ENCODE data around the gene IDH3G. TPM values are rescaled to one million over a fixed set of nuclear protein-coding genes. Genes with fewer than 3 reads are reported as not detected.
A peak's percentile ranks its signal among the peaks of the same experiment; 100 is the strongest.

Gene IDH3G
- total and polyA plus RNA-seq, 4 donors: 33.3 to 72.5 (median 47.6) TPM

DNA sequence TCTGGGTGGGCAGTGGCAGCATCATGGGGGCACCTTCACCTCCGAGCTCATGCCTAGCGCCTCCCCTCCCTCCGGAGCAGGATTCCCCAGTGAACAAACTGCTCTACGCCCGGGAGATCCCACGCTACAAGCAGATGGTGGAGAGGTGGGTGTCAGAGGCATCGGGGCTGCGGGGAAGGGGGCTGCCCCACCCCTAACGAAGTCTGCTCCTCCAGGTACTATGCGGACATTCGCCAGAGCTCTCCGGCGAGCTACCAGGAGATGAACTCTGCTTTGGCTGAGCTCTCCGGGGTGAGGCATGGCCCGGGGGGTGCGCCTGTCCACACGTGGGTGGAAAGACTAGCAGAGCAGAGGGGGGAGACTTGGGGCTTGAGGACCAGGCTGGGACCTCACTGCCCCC is 16.0 kb downstream of the IDH3G start:
- 64 to 76% methylated on average over 17 of the region's 17 CpGs for WGBS, 2 donors
- Histone ChIP-seq H3K27ac (ENCODE audit: low read depth in 1 of 2, low read length in 2 of 2) (no peak overlapping the region), H3K9me3 (ENCODE audit: control insufficient read depth, low read length) (no peaks in the 10 kb centered on the region), H3K4me1 (ENCODE audit: control insufficient read depth in 1 of 2, insufficient read depth in 2 of 2, low read length in 2 of 2) (no peaks in the 10 kb centered on the region), H3K27me3 (ENCODE audit: control insufficient read depth in 1 of 2, insufficient read depth in 2 of 2, low read length in 1 of 2) (no peaks in the 10 kb centered on the region), H3K36me3 (ENCODE audit: control insufficient read depth in 1 of 2, insufficient read depth in 2 of 2, low read length in 1 of 2) (no peaks in the 10 kb centered on the region), H3K4me3 (ENCODE audit: low read length in 2 of 2) (no peak overlapping the region)
- ATAC-seq (ENCODE audit: low FRiP score) (no peak), DNase-seq (peak in 1 of 2 donors; percentile 37)
- intact Hi-C loops (cut with DNase I): no loop called here

DNA sequence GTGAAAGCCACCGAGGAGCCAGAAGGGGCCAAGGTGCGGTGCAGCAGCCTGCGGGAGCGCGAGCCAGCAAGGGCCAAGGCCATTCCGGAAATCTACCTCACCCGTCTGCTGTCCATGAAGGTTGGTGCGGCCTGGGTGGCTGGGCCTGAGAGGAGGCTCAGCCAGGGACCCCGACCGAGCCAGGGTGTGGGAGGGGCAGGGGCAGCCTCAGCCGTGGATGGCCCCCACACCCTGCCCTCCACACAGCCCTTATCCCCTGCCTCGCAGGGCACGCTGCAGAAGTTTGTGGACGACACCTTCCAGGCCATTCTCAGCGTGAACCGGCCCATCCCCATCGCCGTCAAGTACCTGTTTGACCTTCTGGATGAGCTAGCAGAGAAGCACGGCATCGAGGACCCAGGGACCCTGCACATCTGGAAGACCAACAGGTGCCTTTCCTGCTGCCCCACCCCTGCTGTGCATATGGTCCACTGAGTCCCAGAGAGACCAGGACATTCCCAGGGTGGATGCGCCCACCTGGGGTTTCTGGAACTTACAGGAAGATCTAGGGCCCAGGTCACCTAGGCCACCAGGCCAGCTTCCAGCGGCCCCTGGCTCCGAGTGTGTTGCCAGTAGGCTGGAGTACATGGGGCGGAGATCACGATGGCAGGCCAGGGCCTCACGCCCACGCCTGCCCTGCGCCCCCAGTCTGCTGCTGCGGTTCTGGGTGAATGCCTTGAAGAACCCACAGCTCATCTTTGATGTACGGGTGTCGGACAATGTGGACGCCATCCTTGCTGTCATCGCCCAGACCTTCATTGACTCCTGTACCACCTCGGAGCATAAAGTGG is 16.7 kb downstream of the IDH3G start:
- H3K9me3 ChIP-seq (ENCODE audit: control insufficient read depth, low read length): no peaks in the 10 kb centered on the region
- no peak overlapping the region for H3K27ac ChIP-seq (ENCODE audit: low read depth in 1 of 2, low read length in 2 of 2)
- no peak overlapping the region for H3K4me3 ChIP-seq (ENCODE audit: low read length in 2 of 2)
- intact Hi-C loops (cut with DNase I): no loop called here
- DNase-seq: no peak
- no peaks in the 10 kb centered on the region for H3K27me3 ChIP-seq (ENCODE audit: control insufficient read depth in 1 of 2, insufficient read depth in 2 of 2, low read length in 1 of 2)
- no peaks in the 10 kb centered on the region for H3K36me3 ChIP-seq (ENCODE audit: control insufficient read depth in 1 of 2, insufficient read depth in 2 of 2, low read length in 1 of 2)
- ATAC-seq (ENCODE audit: low FRiP score): no peak
- 87 to 92% methylated on average over 34 of the region's 34 CpGs for WGBS, 2 donors
- H3K4me1 ChIP-seq (ENCODE audit: control insufficient read depth in 1 of 2, insufficient read depth in 2 of 2, low read length in 2 of 2): no peaks in the 10 kb centered on the region

DNA sequence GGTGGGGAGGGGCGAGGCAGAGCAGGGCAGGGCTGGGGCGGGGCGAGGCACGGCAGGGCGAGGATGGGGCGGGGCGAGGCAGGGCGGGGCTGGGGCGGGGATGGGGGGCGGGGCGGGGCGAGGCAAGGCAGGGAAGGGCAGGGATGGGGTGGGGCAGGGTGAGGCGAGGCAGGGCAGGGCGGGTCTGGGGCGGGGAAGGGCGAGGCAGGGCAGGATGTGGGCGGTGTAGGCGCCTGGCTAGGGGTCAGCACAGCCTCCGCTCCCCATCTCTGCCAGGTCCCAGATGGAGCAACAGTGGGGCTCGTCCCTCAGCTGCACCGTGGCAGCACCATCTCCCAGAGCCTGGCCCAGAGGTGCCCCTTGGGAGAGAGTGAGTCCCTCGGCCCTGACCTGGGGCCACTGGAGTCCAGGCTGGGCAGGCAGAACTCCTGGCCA is 17.5 kb downstream of the IDH3G start:
- Histone ChIP-seq H3K9me3 (ENCODE audit: control insufficient read depth, low read length) (no peaks in the 10 kb centered on the region), H3K27ac (ENCODE audit: low read depth in 1 of 2, low read length in 2 of 2) (no peak overlapping the region), H3K36me3 (ENCODE audit: control insufficient read depth in 1 of 2, insufficient read depth in 2 of 2, low read length in 1 of 2) (no peaks in the 10 kb centered on the region), H3K4me3 (ENCODE audit: low read length in 2 of 2) (no peak overlapping the region), H3K27me3 (ENCODE audit: control insufficient read depth in 1 of 2, insufficient read depth in 2 of 2, low read length in 1 of 2) (no peaks in the 10 kb centered on the region), H3K4me1 (ENCODE audit: control insufficient read depth in 1 of 2, insufficient read depth in 2 of 2, low read length in 2 of 2) (no peaks in the 10 kb centered on the region)
- ATAC-seq (ENCODE audit: low FRiP score) (no peak), DNase-seq (no peak)
- intact Hi-C loops (cut with DNase I): no loop called here
- whole genome bisulfite sequencing, 2 donors: 83 to 87% methylated on average over 7 to 14 of the region's 22 CpGs

DNA sequence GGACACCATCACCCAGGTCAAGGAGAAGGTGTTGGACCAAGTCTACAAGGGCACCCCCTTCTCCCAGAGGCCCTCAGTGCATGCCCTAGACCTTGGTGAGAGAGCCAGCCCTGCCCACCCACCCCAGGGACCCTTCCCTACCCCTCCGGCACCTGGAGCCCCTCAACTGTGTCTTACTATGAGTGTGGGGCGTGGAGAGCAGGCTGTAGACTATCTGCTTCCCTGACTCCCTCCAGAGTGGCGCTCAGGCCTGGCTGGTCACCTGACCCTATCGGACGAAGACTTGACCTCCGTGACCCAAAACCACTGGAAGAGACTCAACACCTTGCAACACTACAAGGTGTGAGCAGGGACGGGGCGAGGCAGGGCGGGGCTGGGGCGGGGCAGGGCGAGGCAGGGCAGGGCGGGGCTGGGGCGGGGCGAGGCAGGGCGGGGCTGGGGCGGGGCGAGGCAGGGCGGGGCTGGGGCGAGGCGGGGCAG is 18.0 kb downstream of the IDH3G start:
- no peaks in the 10 kb centered on the region for H3K4me1 ChIP-seq (ENCODE audit: control insufficient read depth in 1 of 2, insufficient read depth in 2 of 2, low read length in 2 of 2)
- no peaks in the 10 kb centered on the region for H3K36me3 ChIP-seq (ENCODE audit: control insufficient read depth in 1 of 2, insufficient read depth in 2 of 2, low read length in 1 of 2)
- H3K27ac ChIP-seq (ENCODE audit: low read depth in 1 of 2, low read length in 2 of 2): no peak overlapping the region
- H3K9me3 ChIP-seq (ENCODE audit: control insufficient read depth, low read length): no peaks in the 10 kb centered on the region
- ATAC-seq (ENCODE audit: low FRiP score) (no peak), DNase-seq (no peak)
- no peak overlapping the region for H3K4me3 ChIP-seq (ENCODE audit: low read length in 2 of 2)
- 81 to 82% methylated on average over 20 of the region's 20 CpGs for WGBS, 2 donors
- intact Hi-C loops (cut with DNase I): no loop called here
- H3K27me3 ChIP-seq (ENCODE audit: control insufficient read depth in 1 of 2, insufficient read depth in 2 of 2, low read length in 1 of 2): no peaks in the 10 kb centered on the region

DNA sequence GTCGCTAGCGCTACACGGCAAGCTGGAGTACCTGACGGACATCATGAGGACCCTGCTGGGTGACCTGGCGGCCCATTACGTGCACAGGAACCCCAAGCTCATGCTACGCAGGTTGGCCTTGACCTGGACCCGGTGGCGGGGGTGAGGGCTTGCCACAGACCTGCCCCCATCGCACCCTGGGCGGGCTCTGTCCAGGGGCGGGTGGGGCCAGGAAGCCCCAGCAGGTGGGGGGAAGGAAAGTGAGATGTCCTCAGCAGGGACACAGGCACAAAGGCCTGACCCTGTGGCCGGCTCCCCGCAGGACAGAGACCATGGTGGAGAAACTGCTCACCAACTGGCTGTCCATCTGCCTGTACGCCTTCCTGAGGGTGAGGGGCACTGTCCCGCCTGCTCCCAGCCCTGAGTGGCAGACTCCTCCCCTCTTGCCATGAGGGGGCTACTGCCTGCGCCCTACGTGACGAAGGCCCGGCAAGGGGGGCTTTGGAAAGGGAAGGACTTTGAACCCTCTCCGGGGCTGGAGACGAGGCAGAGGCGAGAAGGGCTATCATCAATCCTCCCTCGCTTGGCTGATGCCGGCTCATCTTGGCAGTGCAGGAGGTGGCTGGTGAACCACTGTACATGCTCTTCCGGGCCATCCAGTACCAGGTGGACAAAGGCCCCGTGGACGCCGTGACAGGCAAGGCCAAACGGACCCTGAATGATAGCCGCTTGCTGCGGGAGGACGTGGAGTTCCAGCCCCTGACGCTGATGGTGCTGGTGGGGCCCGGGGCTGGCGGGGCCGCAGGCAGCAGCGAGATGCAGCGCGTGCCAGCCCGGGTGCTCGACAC is 18.7 kb downstream of the IDH3G start:
- no peaks in the 10 kb centered on the region for H3K9me3 ChIP-seq (ENCODE audit: control insufficient read depth, low read length)
- ATAC-seq (ENCODE audit: low FRiP score) (no peak), DNase-seq (peak in 1 of 2 donors; percentile 45)
- no peaks in the 10 kb centered on the region for H3K36me3 ChIP-seq (ENCODE audit: control insufficient read depth in 1 of 2, insufficient read depth in 2 of 2, low read length in 1 of 2)
- intact Hi-C loops (cut with DNase I): no loop called here
- H3K27me3 ChIP-seq (ENCODE audit: control insufficient read depth in 1 of 2, insufficient read depth in 2 of 2, low read length in 1 of 2): no peaks in the 10 kb centered on the region
- no peak overlapping the region for H3K4me3 ChIP-seq (ENCODE audit: low read length in 2 of 2)
- 93% methylated on average over 42 of the region's 42 CpGs for WGBS, 2 donors
- H3K27ac ChIP-seq (ENCODE audit: low read depth in 1 of 2, low read length in 2 of 2): no peak overlapping the region
- H3K4me1 ChIP-seq (ENCODE audit: control insufficient read depth in 1 of 2, insufficient read depth in 2 of 2, low read length in 2 of 2): no peaks in the 10 kb centered on the region

DNA sequence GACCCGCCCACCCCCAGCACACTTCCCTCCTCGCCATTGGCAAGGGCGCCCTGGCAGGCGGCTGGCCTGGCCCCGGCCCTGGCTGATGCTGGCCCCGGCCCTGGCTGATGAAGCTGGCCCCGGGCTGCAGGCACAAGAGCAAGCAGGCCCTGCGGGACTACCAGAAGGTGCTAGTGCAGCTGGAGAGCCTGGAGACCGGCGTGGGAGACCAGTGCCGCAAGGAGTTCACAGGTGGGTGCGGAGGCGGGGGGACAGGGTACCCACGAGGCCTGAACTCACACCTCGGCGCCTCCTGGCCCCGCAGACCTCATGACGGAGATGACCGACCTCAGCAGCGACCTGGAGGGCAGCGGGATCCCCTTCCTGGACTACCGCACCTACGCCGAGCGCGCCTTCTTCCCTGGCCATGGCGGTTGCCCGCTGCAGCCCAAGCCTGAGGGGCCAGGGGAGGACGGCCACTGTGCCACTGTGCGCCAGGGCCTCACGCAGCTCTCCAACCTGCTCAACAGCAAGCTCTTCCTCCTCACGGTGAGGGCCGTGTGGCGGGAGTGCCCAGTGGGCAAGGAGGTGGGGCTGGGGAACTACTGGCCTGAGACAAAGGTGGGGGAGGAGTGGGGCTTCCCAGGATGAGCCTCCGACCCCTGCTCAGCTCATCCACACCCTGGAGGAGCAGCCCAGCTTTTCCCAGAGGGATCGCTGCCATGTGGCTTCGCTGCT is 19.4 kb downstream of the IDH3G start:
- H3K4me1 ChIP-seq (ENCODE audit: control insufficient read depth in 1 of 2, insufficient read depth in 2 of 2, low read length in 2 of 2): no peaks in the 10 kb centered on the region
- 94% methylated on average over 37 of the region's 37 CpGs for WGBS, 2 donors
- H3K36me3 ChIP-seq (ENCODE audit: control insufficient read depth in 1 of 2, insufficient read depth in 2 of 2, low read length in 1 of 2): no peaks in the 10 kb centered on the region
- peak in 1 of 2 donors; percentile 18 for DNase-seq
- no peak overlapping the region for H3K27ac ChIP-seq (ENCODE audit: low read depth in 1 of 2, low read length in 2 of 2)
- no peaks in the 10 kb centered on the region for H3K9me3 ChIP-seq (ENCODE audit: control insufficient read depth, low read length)
- no peak overlapping the region for H3K4me3 ChIP-seq (ENCODE audit: low read length in 2 of 2)
- intact Hi-C loops (cut with DNase I): no loop called here
- no peaks in the 10 kb centered on the region for H3K27me3 ChIP-seq (ENCODE audit: control insufficient read depth in 1 of 2, insufficient read depth in 2 of 2, low read length in 1 of 2)
- ATAC-seq (ENCODE audit: low FRiP score): no peak

DNA sequence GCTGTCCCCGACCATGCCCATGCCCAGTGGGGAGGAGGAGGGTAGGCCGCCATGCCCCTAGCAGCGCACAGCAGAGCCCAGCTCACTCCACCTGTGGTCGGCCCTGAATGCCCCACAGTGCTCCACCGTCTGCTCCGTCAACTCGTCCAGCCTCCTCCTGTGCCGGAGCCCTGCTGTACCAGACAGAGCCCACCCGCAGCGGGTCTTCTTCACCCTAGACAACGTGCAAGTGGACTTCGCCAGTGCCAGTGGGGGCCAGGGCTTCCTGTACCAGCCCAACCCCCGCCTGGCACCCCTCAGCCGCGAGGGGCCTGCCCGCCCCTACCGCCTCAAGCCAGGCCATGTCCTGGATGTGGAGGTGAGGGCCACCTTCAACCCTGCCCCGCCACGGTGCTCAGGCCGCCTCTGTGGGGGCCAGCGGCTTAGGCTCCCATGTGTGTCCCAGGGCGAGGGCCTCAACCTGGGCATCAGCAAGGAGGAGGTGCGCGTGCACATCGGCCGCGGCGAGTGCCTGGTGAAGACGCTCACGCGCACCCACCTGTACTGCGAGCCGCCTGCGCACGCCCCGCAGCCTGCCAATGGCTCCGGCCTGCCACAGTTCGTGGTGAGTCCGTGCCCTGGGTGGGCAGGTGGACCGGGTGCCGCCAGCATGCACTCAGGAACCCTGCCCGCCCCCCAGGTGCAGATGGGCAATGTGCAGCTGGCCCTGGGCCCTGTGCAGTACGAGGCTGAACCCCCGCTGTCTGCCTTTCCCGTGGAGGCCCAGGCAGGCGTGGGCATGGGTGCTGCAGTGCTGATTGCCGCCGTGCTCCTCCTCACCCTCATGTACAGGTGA is 20.2 kb downstream of the IDH3G start:
- H3K36me3 ChIP-seq (ENCODE audit: control insufficient read depth in 1 of 2, insufficient read depth in 2 of 2, low read length in 1 of 2): no peaks in the 10 kb centered on the region

DNA sequence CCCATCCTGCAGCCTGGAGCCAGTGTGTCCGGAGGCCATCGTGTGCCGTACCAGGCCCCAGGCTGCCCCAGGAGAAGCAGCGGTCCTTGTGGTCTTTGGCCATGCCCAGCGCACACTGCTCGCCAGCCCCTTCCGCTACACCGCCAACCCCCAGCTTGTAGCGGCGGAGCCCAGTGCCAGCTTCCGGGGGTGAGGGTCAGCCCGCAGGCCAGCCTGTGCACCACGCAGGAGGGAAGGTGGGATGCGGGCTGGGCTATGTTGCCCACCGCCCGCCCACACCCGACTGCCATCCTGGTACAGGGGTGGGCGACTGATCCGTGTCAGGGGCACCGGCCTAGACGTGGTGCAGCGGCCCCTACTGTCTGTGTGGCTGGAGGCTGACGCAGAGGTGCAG is 21.0 kb downstream of the IDH3G start:
- no peak overlapping the region for H3K4me3 ChIP-seq (ENCODE audit: low read length in 2 of 2)
- DNase-seq: peak; percentile 40 to 66
- intact Hi-C loops (cut with DNase I): no loop called here
- H3K4me1 ChIP-seq (ENCODE audit: control insufficient read depth in 1 of 2, insufficient read depth in 2 of 2, low read length in 2 of 2): no peaks in the 10 kb centered on the region
- no peaks in the 10 kb centered on the region for H3K9me3 ChIP-seq (ENCODE audit: control insufficient read depth, low read length)
- no peak for ATAC-seq (ENCODE audit: low FRiP score)
- no peak overlapping the region for H3K27ac ChIP-seq (ENCODE audit: low read depth in 1 of 2, low read length in 2 of 2)
- no peaks in the 10 kb centered on the region for H3K36me3 ChIP-seq (ENCODE audit: control insufficient read depth in 1 of 2, insufficient read depth in 2 of 2, low read length in 1 of 2)
- WGBS, 2 donors: 95% methylated on average over 23 of the region's 23 CpGs
- no peaks in the 10 kb centered on the region for H3K27me3 ChIP-seq (ENCODE audit: control insufficient read depth in 1 of 2, insufficient read depth in 2 of 2, low read length in 1 of 2)

More for the DNA sequence above, 20.2 kb downstream of the IDH3G start:
- Histone ChIP-seq H3K9me3 (ENCODE audit: control insufficient read depth, low read length) (no peaks in the 10 kb centered on the region), H3K27me3 (ENCODE audit: control insufficient read depth in 1 of 2, insufficient read depth in 2 of 2, low read length in 1 of 2) (no peaks in the 10 kb centered on the region), H3K4me1 (ENCODE audit: control insufficient read depth in 1 of 2, insufficient read depth in 2 of 2, low read length in 2 of 2) (no peaks in the 10 kb centered on the region), H3K27ac (ENCODE audit: low read depth in 1 of 2, low read length in 2 of 2) (no peak overlapping the region), H3K4me3 (ENCODE audit: low read length in 2 of 2) (no peak overlapping the region)
- intact Hi-C loops (cut with DNase I): no loop called here
- DNase-seq (peak; percentile 42 to 75), ATAC-seq (ENCODE audit: low FRiP score) (no peak)
- 94 to 96% methylated on average over 43 to 48 of the region's 48 CpGs for WGBS, 2 donors
